Measurements from ENCODE around the gene CCDC171.

GRCh38 chr9:15846611-15847010, 293.8 kb downstream of the CCDC171 start:
- TF ChIP-seq CTCF (IDR thresholded peaks at IDR 0.05; ENCODE audit: low read length) (no peak), EZH2 (IDR thresholded peaks at IDR 0.05; ENCODE audit: borderline replicate concordance, low read length) (no peak)

Data from OCI-LY1 (cell line).